Activated CD8-positive, alpha-beta memory T cell treated with anti-CD3 and anti-CD28 coated beads for 36 hours (primary cell): ENCODE data around the gene HSPA1B. TPM values are rescaled to one million over a fixed set of nuclear protein-coding genes. Genes with fewer than 3 reads are reported as not detected.

Experiments
- CTCF ChIA-PET: fragments of 350-600 bp; sonication (Branson Sonifier 250); formaldehyde crosslinking; loops from one replicate; lab custom pipeline; 2021; ENCODE audit warnings: antibody characterized with exemption; lab: Charles Lee
- POLR2A ChIA-PET: fragments of 350-600 bp; sonication (Branson Sonifier 250); formaldehyde crosslinking; loops from one replicate; lab custom pipeline; 2021; ENCODE audit warnings: antibody characterized with exemption; lab: Charles Lee
- total RNA-seq, 2 experiments: library from RNA; stranded (reverse); gene quantifications; one replicate each; pipeline ENCODE4 v1.2.3, GENCODE V29; 2021

HSPA1B gene
- total RNA-seq, 2 experiments from 2014 or later: 82.6 to 86.9 TPM

DNA sequence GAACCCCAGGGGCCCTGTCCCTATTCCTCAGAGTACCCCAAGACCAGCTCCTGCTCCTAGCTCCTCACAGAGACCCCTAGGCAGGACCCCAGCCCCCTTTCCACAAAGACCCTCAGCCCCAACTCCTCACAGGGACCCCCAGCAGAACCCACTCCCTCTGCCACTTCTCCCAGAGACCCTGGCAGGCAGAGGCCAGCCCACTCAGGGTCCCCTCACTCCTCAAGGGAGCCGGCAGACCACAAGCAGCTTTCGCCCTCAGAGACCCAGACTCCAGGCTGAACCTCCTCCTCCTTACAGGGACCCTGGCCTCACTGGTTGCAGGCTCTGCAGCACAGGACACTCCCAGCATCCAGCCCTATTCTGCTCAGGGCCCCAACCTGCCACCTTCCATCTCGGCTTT lies 50.7 kb downstream of the HSPA1B start:
- POLR2A ChIA-PET: no interaction called here
- CTCF ChIA-PET: no interaction called here

DNA sequence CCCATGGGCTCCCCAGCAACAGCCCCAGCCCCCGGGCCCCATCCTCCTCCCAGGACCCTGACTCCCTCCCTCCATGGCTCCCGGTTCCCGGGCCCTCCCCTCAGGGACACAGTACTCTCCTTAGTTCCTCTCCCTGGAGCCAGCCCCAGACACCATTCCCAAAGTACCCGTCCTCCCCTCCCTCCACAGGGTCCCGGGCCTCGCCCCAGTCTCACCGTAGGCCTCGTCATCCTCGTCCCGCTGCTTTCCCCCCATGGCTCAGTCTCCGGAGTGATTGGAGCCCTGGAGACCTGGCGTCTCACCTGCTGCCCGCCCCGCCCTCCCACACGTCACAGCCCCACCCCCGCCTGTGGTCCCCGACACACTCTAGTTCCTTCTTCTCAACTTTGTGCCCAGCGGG lies 51.2 kb downstream of the HSPA1B start, which contains the start of gene SLC44A4:
Gene SLC44A4, minus strand, starts transcription at position 272 of the 400 bp plus-strand sequence. Its CDS starts 17 bp downstream, at position 255.
- POLR2A ChIA-PET: no interaction called here

DNA sequence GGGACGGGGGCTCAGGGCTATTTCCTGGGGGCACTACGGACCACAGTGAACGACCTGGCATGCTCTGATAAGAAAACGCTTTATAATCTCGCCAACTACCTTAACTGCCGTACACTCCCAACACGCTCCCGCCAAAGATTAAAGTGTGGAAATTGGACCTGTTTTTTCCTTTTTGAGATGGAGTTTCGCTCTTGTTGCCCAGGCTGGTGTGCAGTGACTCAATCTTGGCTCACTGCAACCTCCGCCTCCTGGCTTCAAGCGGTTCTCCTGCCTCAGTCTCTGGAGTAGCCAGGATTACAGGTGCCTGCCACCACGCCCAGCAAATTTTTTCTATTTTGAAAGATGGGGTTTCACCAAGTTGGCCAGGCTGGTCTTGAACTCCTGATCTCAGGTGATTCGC lies 51.6 kb downstream of the HSPA1B start:
- CTCF ChIA-PET: no interaction called here

More for the DNA sequence above, 51.2 kb downstream of the HSPA1B start, which contains the start of gene SLC44A4:
- CTCF ChIA-PET: no interaction called here

More for the DNA sequence above, 51.6 kb downstream of the HSPA1B start:
- POLR2A ChIA-PET: no interaction called here

Other genes starting within 250 kb of the HSPA1B start
- gene LTB, start 245.3 kb upstream of the HSPA1B start, total RNA-seq: 100 to 1,000 TPM; 178 to 181 TPM
- gene LST1, start 241.5 kb upstream of the HSPA1B start, total RNA-seq: 10 to 100 TPM; 16.3 to 19.2 TPM
- gene NCR3, start 234.7 kb upstream of the HSPA1B start, total RNA-seq: 10 to 100 TPM; 25.2 to 29.7 TPM
- gene AIF1, start 212.5 kb upstream of the HSPA1B start, total RNA-seq: 10 to 100 TPM; 53.8 to 62.0 TPM
- gene PRRC2A, start 207.0 kb upstream of the HSPA1B start, total RNA-seq: 100 to 1,000 TPM; 255 to 257 TPM
- 100 to 1,000 TPM; 254 to 267 TPM for gene BAG6, start 175.1 kb upstream of the HSPA1B start, total RNA-seq
- gene APOM, start 171.8 kb upstream of the HSPA1B start, total RNA-seq: 1 to 10 TPM; 1.9 to 2.2 TPM
- 10 to 100 TPM; 16.7 to 17.6 TPM for gene C6orf47, start 167.0 kb upstream of the HSPA1B start, total RNA-seq
- 10 to 100 TPM; 44.6 to 45.1 TPM for gene GPANK1, start 162.7 kb upstream of the HSPA1B start, total RNA-seq
- gene CSNK2B, start 161.7 kb upstream of the HSPA1B start, total RNA-seq: 100 to 1,000 TPM; 329 TPM
- 10 to 100 TPM; 18.1 to 20.1 TPM for gene LY6G5B, start 157.8 kb upstream of the HSPA1B start, total RNA-seq
- 1 to 10 TPM; 3.1 to 3.5 TPM for gene LY6G5C, start 146.7 kb upstream of the HSPA1B start, total RNA-seq
- gene ABHD16A, start 124.4 kb upstream of the HSPA1B start, total RNA-seq: 10 to 100 TPM; 30.1 to 32.0 TPM
- not detected for gene LY6G6F, start 120.9 kb upstream of the HSPA1B start, total RNA-seq
- not detected for gene LY6G6D, start 112.4 kb upstream of the HSPA1B start, total RNA-seq
- gene LY6G6C, start 106.0 kb upstream of the HSPA1B start, total RNA-seq: not detected
- gene MPIG6B, start 104.4 kb upstream of the HSPA1B start, total RNA-seq: under 1 TPM in 1 of 2 experiments, not detected in 1; 0.06 TPM
- gene DDAH2, start 98.4 kb upstream of the HSPA1B start, total RNA-seq: 1 to 10 TPM; 4.6 to 4.9 TPM
- gene CLIC1, start 91.2 kb upstream of the HSPA1B start, total RNA-seq: 100 to 1,000 TPM; 383 to 395 TPM
- 10 to 100 TPM; 60.3 to 61.5 TPM for gene MSH5, start 87.7 kb upstream of the HSPA1B start, total RNA-seq
- 1 to 10 TPM; 7.6 to 8.6 TPM for gene SAPCD1, start 65.1 kb upstream of the HSPA1B start, total RNA-seq
- gene VWA7, start 50.4 kb upstream of the HSPA1B start, total RNA-seq: 1 to 10 TPM; 1.6 to 1.9 TPM
- gene VARS1, start 32.0 kb upstream of the HSPA1B start, total RNA-seq: 100 to 1,000 TPM; 190 to 191 TPM
- 100 to 1,000 TPM; 154 to 166 TPM for gene LSM2, start 20.8 kb upstream of the HSPA1B start, total RNA-seq
- 1 to 10 TPM; 2.6 to 2.7 TPM for gene HSPA1L, start 12.5 kb upstream of the HSPA1B start, total RNA-seq
- gene HSPA1A, start 12.2 kb upstream of the HSPA1B start, total RNA-seq: 10 to 100 TPM; 62.0 to 63.9 TPM
- gene NEU1, start 35.1 kb downstream of the HSPA1B start, total RNA-seq: 10 to 100 TPM; 15.9 to 17.4 TPM
- gene SLC44A4, start 51.3 kb downstream of the HSPA1B start, total RNA-seq: not detected
- gene EHMT2, start 70.0 kb downstream of the HSPA1B start, total RNA-seq: 10 to 100 TPM; 67.4 to 67.8 TPM
- gene ZBTB12, start 74.3 kb downstream of the HSPA1B start, total RNA-seq: 1 to 10 TPM; 3.3 to 3.6 TPM
- under 1 TPM; 0.59 to 0.82 TPM for gene C2, start 100.0 kb downstream of the HSPA1B start, total RNA-seq
- gene CFB, start 118.4 kb downstream of the HSPA1B start, total RNA-seq: not detected
- gene NELFE, start 131.2 kb downstream of the HSPA1B start, total RNA-seq: 10 to 100 TPM; 80.0 to 85.7 TPM
- 100 to 1,000 TPM; 106 to 109 TPM for gene SKIC2, start 131.4 kb downstream of the HSPA1B start, total RNA-seq
- 10 to 100 TPM; 11.8 to 13.7 TPM for gene DXO, start 144.4 kb downstream of the HSPA1B start, total RNA-seq
- 1 to 10 TPM; 3.0 to 3.7 TPM for gene C4A, start 154.3 kb downstream of the HSPA1B start, total RNA-seq
- gene C4B, start 187.1 kb downstream of the HSPA1B start, total RNA-seq: 1 to 10 TPM; 2.5 to 3.6 TPM
- under 1 TPM; 0.23 to 0.44 TPM for gene CYP21A2, start 210.7 kb downstream of the HSPA1B start, total RNA-seq